Fibroblast of lung (primary cell): ENCODE results near the gene PNKP. TPM values are rescaled to one million over a fixed set of nuclear protein-coding genes. Genes with fewer than 3 reads are reported as not detected.

Source experiments
- DNase-seq, 2 donors: peaks; one replicate each; pipeline versions ENCODE4 v3.0.0 to v3.0.0-alpha.2; 2010; ENCODE audit warnings: low read depth in 2 of 2
- H2AFZ ChIP-seq: 2 replicates; pipeline ENCODE4 v1.5.1; 2012; ENCODE audit warnings: low read length, control low read depth, inconsistent platforms
- H3K27ac ChIP-seq: 2 replicates; pipeline ENCODE4 v1.5.1; 2011; ENCODE audit warnings: low read length, control low read depth; ENCODE audit not compliant: insufficient read depth
- H3K27me3 ChIP-seq: 2 replicates; pipeline ENCODE4 v1.5.1; 2011; ENCODE audit warnings: mild to moderate bottlenecking, low read length; ENCODE audit not compliant: control insufficient read depth, insufficient read depth
- H3K36me3 ChIP-seq: 2 replicates; pipeline ENCODE4 v1.5.1; 2011; ENCODE audit warnings: low read length; ENCODE audit not compliant: control insufficient read depth, insufficient read depth
- H3K4me1 ChIP-seq: 2 replicates; pipeline ENCODE4 v1.5.1; 2011; ENCODE audit warnings: low read length; ENCODE audit not compliant: control insufficient read depth, insufficient read depth; ENCODE audit errors: extremely low read depth
- H3K4me2 ChIP-seq: 2 replicates; pipeline ENCODE4 v1.5.1; 2011; ENCODE audit warnings: low read length, control low read depth; ENCODE audit not compliant: insufficient read depth; ENCODE audit errors: extremely low read depth
- H3K4me3 ChIP-seq, 4 experiments: fragments of 200-600 bp in 1 of 4; sonication (generic) in 1 of 4; replicated peaks in 1 of 4; 2 replicates each; pipeline ENCODE4 v1.5.1; 2011 to 2016; ENCODE audit warnings: low read length in 4 of 4, low read depth in 3 of 4, mild to moderate bottlenecking in 3 of 4, control low read depth in 2 of 4, inconsistent platforms in 1 of 4, mixed read lengths in 1 of 4; ENCODE audit not compliant: insufficient read depth in 1 of 4; ENCODE audit errors: control extremely low read depth in 1 of 4
- H3K79me2 ChIP-seq: 2 replicates; pipeline ENCODE4 v1.5.1; 2012; ENCODE audit warnings: mild to moderate bottlenecking, low read length, inconsistent platforms; ENCODE audit not compliant: control insufficient read depth, insufficient read depth
- H3K9ac ChIP-seq: 2 replicates; pipeline ENCODE4 v1.5.1; 2011; ENCODE audit warnings: mild to moderate bottlenecking, low read length, control low read depth; ENCODE audit not compliant: insufficient read depth
- H3K9me3 ChIP-seq: 2 replicates; pipeline ENCODE4 v1.5.1; 2012; ENCODE audit warnings: low read depth, low read length; ENCODE audit not compliant: control insufficient read depth, insufficient read depth
- H4K20me1 ChIP-seq: 2 replicates; pipeline ENCODE4 v1.5.1; 2011; ENCODE audit warnings: low read length; ENCODE audit not compliant: control insufficient read depth, insufficient read depth; ENCODE audit errors: extremely low read depth
- EZH2 ChIP-seq: IDR thresholded peaks from 2 replicates; pipeline ENCODE4 v1.5.1; 2012; ENCODE audit warnings: low read length, control low read depth, mild to moderate bottlenecking; ENCODE audit errors: missing control alignments
- polyA plus RNA-seq, 2 donors: library from polyadenylated mRNA; depleted of rRNA in 1 of 2; stranded (reverse) in 1 of 2; unstranded in 1 of 2; fragments of >200 nt; gene quantifications; 2 replicates each; pipeline ENCODE4 v1.2.1, GENCODE V29; 2011 to 2012; ENCODE audit warnings: missing spikeins in 1 of 2
- total RNA-seq: library from RNA; depleted of rRNA; stranded (reverse); fragments of >200 nt; gene quantifications from 2 replicates; pipeline ENCODE4 v1.2.1, GENCODE V29; 2014
- TF ChIP-seq, protein P1 (sequence below), 2 donors: IDR thresholded peaks in 1 of 2; conservative IDR thresholded peaks in 1 of 2; 1 replicate in 1 of 2; 2 replicates in 1 of 2; pipeline ENCODE4 v1.5.1; 2011 to 2012; ENCODE audit warnings: low read length in 2 of 2, control low read depth in 1 of 2, inconsistent platforms in 1 of 2, low read depth in 1 of 2, mild to moderate bottlenecking in 1 of 2

The PNKP gene
- total and polyA plus RNA-seq, 2 donors (not counting 1 experiment from before 2014, with no cell fraction given) = 11.0 to 32.9 TPM

DNA sequence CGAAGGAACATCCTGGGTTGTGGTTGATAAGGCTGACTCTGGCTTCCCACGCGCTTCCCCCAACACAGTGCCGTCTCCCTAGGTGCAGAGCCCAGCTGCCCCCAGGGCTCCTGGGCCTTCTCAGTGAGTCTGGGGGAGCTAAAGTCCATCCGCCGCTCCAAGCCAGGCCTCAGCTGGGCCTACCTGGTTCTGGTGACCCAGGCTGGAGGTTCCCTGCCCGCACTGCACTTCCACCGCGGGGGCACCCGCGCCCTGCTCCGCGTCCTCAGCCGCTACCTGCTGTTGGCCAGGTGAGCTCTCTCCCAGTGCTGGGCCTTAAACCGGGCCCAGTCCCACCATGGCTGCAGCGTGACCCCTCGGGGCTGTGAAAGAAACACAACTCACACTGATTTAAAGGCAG, 13.8 kb upstream of the PNKP start:
- Histone ChIP-seq H2AFZ (no peak overlapping the region), H3K27me3 (no peaks in the 10 kb centered on the region), H3K4me2 (no peak overlapping the region), H3K36me3 (peaks cover 50% of the 10 kb centered on the region), H3K4me3 (no peak overlapping the region), H3K4me1 (peaks cover 4% of the 10 kb centered on the region), H4K20me1 (no peaks in the 10 kb centered on the region), H3K9ac (no peak overlapping the region), H3K9me3 (no peaks in the 10 kb centered on the region), H3K27ac (no peak overlapping the region), H3K79me2 (peaks cover 3% of the 10 kb centered on the region)
- DNase-seq = no peak
- no peak for TF ChIP-seq EZH2
- TF ChIP-seq, protein P1, sequence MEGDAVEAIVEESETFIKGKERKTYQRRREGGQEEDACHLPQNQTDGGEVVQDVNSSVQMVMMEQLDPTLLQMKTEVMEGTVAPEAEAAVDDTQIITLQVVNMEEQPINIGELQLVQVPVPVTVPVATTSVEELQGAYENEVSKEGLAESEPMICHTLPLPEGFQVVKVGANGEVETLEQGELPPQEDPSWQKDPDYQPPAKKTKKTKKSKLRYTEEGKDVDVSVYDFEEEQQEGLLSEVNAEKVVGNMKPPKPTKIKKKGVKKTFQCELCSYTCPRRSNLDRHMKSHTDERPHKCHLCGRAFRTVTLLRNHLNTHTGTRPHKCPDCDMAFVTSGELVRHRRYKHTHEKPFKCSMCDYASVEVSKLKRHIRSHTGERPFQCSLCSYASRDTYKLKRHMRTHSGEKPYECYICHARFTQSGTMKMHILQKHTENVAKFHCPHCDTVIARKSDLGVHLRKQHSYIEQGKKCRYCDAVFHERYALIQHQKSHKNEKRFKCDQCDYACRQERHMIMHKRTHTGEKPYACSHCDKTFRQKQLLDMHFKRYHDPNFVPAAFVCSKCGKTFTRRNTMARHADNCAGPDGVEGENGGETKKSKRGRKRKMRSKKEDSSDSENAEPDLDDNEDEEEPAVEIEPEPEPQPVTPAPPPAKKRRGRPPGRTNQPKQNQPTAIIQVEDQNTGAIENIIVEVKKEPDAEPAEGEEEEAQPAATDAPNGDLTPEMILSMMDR (conservative IDR thresholded peaks at IDR 0.05 in 1 of 2, IDR thresholded peaks at IDR 0.05 in 1 of 2; ENCODE audit: low read depth in 1 of 2, low read length in 2 of 2) = no peak

DNA sequence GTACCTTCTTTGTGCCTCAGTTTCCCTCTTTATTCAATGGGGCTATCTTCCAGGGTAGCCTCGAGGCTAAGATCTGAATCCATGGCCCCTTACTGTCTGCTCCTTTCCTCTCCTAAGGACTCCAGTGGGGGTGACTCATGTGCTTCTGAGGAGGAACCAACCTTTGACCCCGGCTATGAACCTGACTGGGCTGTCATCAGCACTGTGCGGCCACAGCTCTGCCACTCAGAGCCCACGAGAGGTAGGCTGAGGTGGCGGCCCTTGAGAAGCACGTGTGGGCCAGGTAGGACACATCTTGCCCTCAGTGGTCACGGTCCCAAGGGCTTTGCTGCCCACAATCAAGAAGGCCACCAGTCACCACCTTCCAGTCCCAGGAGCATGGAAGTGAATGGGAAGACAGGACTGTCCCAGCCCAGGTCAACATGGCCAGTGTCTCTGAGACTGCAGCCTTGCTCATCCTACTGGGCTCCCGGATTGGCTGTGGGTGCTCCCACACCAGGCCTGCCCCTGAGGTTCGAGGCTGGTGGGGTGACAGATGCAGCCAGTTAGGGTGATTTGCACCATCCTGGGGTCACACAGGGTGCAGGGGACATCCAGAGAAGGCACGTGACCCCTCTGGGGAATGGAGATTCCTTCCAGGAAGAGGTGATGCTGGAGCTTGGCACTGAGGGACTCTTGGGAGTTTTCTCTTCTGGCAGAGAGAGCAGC, 12.9 kb upstream of the PNKP start:
- no peak overlapping the region for H3K9ac ChIP-seq
- no peak overlapping the region for H3K27ac ChIP-seq
- peaks cover 50% of the 10 kb centered on the region for H3K36me3 ChIP-seq
- H3K9me3 ChIP-seq = no peaks in the 10 kb centered on the region
- H3K4me2 ChIP-seq = no peak overlapping the region
- H2AFZ ChIP-seq = no peak overlapping the region
- DNase-seq = no peak
- H3K27me3 ChIP-seq = no peaks in the 10 kb centered on the region
- H3K4me1 ChIP-seq = peaks cover 4% of the 10 kb centered on the region
- peaks cover 11% of the 10 kb centered on the region for H3K79me2 ChIP-seq
- TF ChIP-seq, protein P1 (conservative IDR thresholded peaks at IDR 0.05 in 1 of 2, IDR thresholded peaks at IDR 0.05 in 1 of 2; ENCODE audit: low read depth in 1 of 2, low read length in 2 of 2) = no peak
- no peak for TF ChIP-seq EZH2
- no peak overlapping the region for H3K4me3 ChIP-seq
- no peaks in the 10 kb centered on the region for H4K20me1 ChIP-seq

DNA sequence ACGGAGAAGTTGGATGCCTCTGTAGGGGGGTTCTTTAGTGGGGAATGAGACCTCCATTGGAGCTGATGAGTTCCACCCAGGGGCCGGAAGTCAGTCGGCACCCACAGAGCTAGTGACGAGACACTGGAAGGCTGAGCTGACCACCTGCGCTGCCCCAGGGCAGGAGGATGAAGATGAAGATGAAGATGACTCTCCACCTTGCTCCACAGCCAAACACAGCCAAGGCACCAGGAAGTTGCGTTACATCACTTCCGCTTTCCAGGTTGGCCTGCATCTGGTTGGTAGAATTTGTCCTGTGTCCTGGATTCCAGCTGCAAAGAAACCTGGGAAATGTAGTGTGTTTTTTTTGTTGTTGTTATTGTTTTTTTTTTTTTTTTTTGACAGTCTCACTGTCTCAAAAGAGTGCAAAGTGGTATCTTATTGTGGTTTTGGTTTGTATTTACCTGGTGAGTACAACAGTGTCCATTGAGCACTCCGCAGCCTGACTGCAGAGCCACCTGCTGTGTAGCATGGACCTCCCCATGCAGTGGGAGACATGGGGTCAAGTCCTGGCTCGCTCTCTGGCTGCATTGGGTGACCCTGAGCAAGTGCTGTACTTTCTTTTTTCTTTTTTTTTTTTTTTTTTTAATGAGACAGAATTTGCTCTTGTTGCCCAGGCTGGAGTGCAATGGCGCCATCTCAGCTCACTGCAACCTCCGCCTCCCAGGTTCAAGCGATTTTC, 12.0 kb upstream of the PNKP start:
- no peak for TF ChIP-seq EZH2
- TF ChIP-seq, protein P1 (conservative IDR thresholded peaks at IDR 0.05 in 1 of 2, IDR thresholded peaks at IDR 0.05 in 1 of 2; ENCODE audit: low read depth in 1 of 2, low read length in 2 of 2) = no peak
- Histone ChIP-seq H2AFZ (no peak overlapping the region), H3K27ac (no peak overlapping the region), H3K79me2 (peaks cover 20% of the 10 kb centered on the region), H3K27me3 (no peaks in the 10 kb centered on the region), H3K9ac (no peak overlapping the region), H3K4me2 (no peak overlapping the region), H3K4me3 (no peak overlapping the region), H4K20me1 (no peaks in the 10 kb centered on the region), H3K4me1 (peaks cover 4% of the 10 kb centered on the region), H3K9me3 (no peaks in the 10 kb centered on the region), H3K36me3 (peaks cover 45% of the 10 kb centered on the region)
- DNase-seq = no peak
